Sigmoid colon (tissue), 4 donors: ENCODE data around the gene TNFRSF1B.

Experiments used
- POLR2AphosphoS5 ChIP-seq, 4 donors: sonication (generic); formaldehyde crosslinking; IDR thresholded peaks; one replicate each; pipeline ENCODE4 v1.6.1; 2017; ENCODE audit warnings: antibody characterized with exemption in 4 of 4
- TF ChIP-seq, protein P1 (sequence below), 4 experiments: fragments of 450-650 bp in 3 of 4; fragments of 200-600 bp in 1 of 4; IDR thresholded peaks; one replicate each; pipeline ENCODE4 v1.5.1; 2016 to 2019; ENCODE audit warnings: antibody characterized with exemption in 4 of 4, mild to moderate bottlenecking in 3 of 4, moderate library complexity in 2 of 4

DNA sequence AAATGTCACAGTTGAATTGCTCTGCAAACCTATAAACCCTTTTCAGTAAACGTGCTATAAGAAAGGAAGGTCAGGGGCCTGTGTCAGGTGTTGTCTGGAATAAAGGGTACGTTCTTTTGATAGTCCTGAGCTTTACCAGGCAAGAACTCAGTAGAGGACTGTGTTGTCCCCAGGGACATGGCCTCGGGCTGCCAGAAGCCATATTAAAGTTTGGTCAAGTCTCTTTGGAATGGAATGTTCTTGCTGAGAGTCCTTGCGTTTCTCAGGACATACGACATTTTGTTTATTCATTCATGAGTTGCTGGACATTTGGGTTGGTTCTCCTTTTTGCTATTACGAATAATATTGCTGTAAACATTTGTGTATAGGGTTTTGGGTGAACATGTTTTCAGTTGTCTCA, 79.8 kb downstream of the TNFRSF1B start:
- TF ChIP-seq, protein P1, sequence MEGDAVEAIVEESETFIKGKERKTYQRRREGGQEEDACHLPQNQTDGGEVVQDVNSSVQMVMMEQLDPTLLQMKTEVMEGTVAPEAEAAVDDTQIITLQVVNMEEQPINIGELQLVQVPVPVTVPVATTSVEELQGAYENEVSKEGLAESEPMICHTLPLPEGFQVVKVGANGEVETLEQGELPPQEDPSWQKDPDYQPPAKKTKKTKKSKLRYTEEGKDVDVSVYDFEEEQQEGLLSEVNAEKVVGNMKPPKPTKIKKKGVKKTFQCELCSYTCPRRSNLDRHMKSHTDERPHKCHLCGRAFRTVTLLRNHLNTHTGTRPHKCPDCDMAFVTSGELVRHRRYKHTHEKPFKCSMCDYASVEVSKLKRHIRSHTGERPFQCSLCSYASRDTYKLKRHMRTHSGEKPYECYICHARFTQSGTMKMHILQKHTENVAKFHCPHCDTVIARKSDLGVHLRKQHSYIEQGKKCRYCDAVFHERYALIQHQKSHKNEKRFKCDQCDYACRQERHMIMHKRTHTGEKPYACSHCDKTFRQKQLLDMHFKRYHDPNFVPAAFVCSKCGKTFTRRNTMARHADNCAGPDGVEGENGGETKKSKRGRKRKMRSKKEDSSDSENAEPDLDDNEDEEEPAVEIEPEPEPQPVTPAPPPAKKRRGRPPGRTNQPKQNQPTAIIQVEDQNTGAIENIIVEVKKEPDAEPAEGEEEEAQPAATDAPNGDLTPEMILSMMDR (IDR thresholded peaks at IDR 0.05): no peak
- no peak for TF ChIP-seq POLR2AphosphoS5 (IDR thresholded peaks at IDR 0.05)
